Body of pancreas (tissue), 4 donors: ENCODE data around the gene LCAT. TPM values are rescaled to one million over a fixed set of nuclear protein-coding genes. Genes with fewer than 3 reads are reported as not detected.

Source experiments
- ATAC-seq: fragments of 150-250 bp; one replicate; pipeline ENCODE4 v1.9.1; 2016
- DNase-seq, 4 donors: peaks; one replicate each; pipeline ENCODE4 v3.0.0-alpha.2; 2019
- H3K27ac ChIP-seq, 4 donors: fragments of 200-600 bp; sonication (generic); 1 replicate in 3 of 4; 2 replicates in 1 of 4; pipeline versions ENCODE4 v1.5.1 to v1.6.1; 2016 to 2019; ENCODE audit warnings: mild to moderate bottlenecking in 1 of 4, mixed read lengths in 1 of 4, moderate library complexity in 1 of 4
- H3K27me3 ChIP-seq, 2 donors: fragments of 200-600 bp; sonication (generic); one replicate each; pipeline ENCODE4 v1.6.0; 2016; ENCODE audit warnings: mild to moderate bottlenecking in 1 of 2
- H3K36me3 ChIP-seq, 2 donors: fragments of 200-600 bp; sonication (generic); replicated peaks in 1 of 2; 2 replicates each; pipeline ENCODE4 v1.5.1; 2016; ENCODE audit warnings: low read depth in 2 of 2; ENCODE audit not compliant: insufficient read depth in 1 of 2
- H3K4me1 ChIP-seq: fragments of 200-600 bp; sonication (generic); one replicate; pipeline ENCODE4 v1.6.0; 2016
- H3K4me3 ChIP-seq, 2 donors: fragments of 200-600 bp; sonication (generic); 1 replicate in 1 of 2; 2 replicates in 1 of 2; pipeline ENCODE4 v1.5.1; 2016 to 2019
- H3K9me3 ChIP-seq, 3 donors: fragments of 200-600 bp; sonication (generic); 1 replicate in 2 of 3; 2 replicates in 1 of 3; pipeline ENCODE4 v1.5.1; 2016
- POLR2A ChIP-seq, 3 donors: fragments of 450-650 bp; IDR thresholded peaks; one replicate each; pipeline ENCODE4 v1.6.1; 2016; ENCODE audit warnings: antibody characterized with exemption in 3 of 3, mild to moderate bottlenecking in 2 of 3
- WGBS, 2 donors: methylation state at CpG; one replicate each; pipeline ENCODE4 v1.1.5; 2017; 5-methylcytosine and 5-hydroxymethylcytosine counted together
- intact Hi-C: fragments of 100-400 bp; cut with DNase I; formaldehyde crosslinking; loops from one replicate; pipeline ENCODE4 v1.15.1; 2023
- total RNA-seq, 2 donors: library from RNA; depleted of rRNA; stranded (reverse); fragments of >200 nt; gene quantifications; one replicate each; pipeline ENCODE4 v1.1.0, GENCODE V29; 2016
- TF ChIP-seq, protein P1 (sequence below), 7 experiments: fragments of 450-650 bp in 4 of 7; fragments of 200-600 bp in 3 of 7; sonication (generic) in 3 of 7; IDR thresholded peaks; one replicate each; pipeline ENCODE4 v1.5.1; 2016 to 2019; ENCODE audit warnings: antibody characterized with exemption in 7 of 7

The LCAT gene
- total RNA-seq, 2 donors from 2014 or later = 7.5 to 17.8 TPM

DNA sequence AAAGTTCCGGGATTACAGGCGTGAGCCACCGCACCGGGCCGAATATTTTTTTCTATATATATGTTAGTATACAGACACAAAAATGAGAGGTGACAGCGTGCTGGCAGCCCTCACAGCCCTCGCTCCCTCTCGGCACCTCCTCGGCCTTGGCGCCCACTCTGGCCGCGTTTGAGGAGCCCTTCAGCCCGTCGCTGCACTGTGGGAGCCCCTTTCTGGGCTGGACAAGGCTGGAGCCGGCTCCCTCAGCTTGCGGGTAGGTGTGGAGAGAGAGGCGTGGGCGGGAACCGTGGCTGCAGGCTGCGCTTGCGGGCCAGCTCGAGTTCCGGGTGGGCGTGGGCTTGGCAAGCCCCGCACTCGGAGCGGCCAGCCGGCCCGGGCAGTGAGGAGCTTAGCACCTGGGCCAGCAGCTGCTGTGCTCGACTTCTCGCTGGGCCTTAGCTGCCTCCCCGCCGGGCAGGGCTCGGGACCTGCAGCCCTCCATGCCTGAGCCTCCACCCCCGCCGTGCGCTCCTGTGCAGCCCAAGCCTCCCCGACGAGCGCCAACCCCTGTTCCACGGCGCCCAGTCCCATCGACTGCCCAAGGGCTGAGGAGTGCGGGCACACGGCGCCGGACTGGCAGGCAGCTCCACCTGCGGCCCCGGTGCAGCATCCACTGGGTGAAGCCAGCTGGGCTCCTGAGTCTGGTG is 38.2 kb upstream of the LCAT start:
- H3K27me3 ChIP-seq = no peaks in the 10 kb centered on the region
- peaks cover 3% of the 10 kb centered on the region for H3K4me1 ChIP-seq
- 92 to 97% methylated on average over 25 to 45 of the region's 49 CpGs for WGBS, 2 donors
- DNase-seq (no peak), ATAC-seq (no peak)
- H3K9me3 ChIP-seq = no peaks in the 10 kb centered on the region
- no peak overlapping the region for H3K27ac ChIP-seq
- H3K36me3 ChIP-seq = no peaks in the 10 kb centered on the region
- TF ChIP-seq POLR2A (IDR thresholded peaks at IDR 0.05) = no peak
- TF ChIP-seq, protein P1, sequence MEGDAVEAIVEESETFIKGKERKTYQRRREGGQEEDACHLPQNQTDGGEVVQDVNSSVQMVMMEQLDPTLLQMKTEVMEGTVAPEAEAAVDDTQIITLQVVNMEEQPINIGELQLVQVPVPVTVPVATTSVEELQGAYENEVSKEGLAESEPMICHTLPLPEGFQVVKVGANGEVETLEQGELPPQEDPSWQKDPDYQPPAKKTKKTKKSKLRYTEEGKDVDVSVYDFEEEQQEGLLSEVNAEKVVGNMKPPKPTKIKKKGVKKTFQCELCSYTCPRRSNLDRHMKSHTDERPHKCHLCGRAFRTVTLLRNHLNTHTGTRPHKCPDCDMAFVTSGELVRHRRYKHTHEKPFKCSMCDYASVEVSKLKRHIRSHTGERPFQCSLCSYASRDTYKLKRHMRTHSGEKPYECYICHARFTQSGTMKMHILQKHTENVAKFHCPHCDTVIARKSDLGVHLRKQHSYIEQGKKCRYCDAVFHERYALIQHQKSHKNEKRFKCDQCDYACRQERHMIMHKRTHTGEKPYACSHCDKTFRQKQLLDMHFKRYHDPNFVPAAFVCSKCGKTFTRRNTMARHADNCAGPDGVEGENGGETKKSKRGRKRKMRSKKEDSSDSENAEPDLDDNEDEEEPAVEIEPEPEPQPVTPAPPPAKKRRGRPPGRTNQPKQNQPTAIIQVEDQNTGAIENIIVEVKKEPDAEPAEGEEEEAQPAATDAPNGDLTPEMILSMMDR (IDR thresholded peaks at IDR 0.05) = no peak
- intact Hi-C loops = no loop called here
- H3K4me3 ChIP-seq = no peak overlapping the region

DNA sequence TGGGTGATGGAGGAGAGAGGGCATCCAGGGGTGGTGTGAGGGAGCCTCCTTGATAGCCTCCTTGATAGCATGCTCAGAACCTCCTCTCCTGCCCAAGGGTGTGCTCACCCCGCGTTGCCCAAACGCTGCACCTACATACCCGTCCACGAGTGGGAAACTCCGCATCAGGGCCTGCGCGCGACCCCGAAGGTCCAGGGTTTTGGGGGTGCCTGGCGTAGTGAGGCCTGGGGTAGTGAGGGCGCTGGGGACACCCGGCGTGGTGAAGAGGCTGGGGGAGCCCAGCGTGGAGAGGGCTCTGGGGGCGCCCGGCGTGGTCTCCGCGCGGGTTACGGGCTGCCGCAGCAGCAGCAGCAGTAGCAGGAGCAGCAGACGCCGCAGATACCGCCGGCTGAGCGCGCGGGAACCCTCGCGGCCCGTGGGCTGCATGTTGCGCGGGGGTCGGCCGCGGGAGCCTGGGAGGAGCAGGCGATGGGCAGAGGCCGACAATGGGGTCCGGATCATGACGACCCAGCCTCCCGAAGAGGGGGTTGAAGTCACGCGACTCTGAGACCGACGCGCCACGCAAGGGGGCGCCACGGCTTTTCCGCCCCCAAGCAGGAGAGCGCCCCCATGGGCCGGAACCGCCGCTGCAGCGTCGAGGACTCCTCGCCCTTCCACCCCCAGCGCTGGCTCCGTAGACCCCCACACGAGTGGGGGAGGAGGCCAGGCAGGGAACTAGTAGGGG is 36.2 kb upstream of the LCAT start, which contains the start of gene DPEP3:
TSS of gene DPEP3 (minus strand) at position 545 of the 724 bp plus-strand sequence. CDS start at position 426, 119 bp downstream.
- no peak within 1 kb of the TSS for H3K27ac ChIP-seq
- WGBS, 2 donors = 54 to 70% methylated on average over 14 to 42 of the region's 62 CpGs
- no peak for DNase-seq
- TF ChIP-seq POLR2A (IDR thresholded peaks at IDR 0.05) = no peak
- TF ChIP-seq, protein P1 (IDR thresholded peaks at IDR 0.05) = peak in 3 of 7 experiments; percentile 9 to 21 (median 19)
- no peaks in the 10 kb centered on the region for H3K27me3 ChIP-seq
- H3K4me1 ChIP-seq = peaks cover 3% of the 10 kb centered on the region
- H3K36me3 ChIP-seq = no peaks in the 10 kb centered on the region
- no peak within 1 kb of the TSS for H3K4me3 ChIP-seq
- ATAC-seq = no peak
- no peaks in the 10 kb centered on the region for H3K9me3 ChIP-seq
- intact Hi-C loops = no loop called here

DNA sequence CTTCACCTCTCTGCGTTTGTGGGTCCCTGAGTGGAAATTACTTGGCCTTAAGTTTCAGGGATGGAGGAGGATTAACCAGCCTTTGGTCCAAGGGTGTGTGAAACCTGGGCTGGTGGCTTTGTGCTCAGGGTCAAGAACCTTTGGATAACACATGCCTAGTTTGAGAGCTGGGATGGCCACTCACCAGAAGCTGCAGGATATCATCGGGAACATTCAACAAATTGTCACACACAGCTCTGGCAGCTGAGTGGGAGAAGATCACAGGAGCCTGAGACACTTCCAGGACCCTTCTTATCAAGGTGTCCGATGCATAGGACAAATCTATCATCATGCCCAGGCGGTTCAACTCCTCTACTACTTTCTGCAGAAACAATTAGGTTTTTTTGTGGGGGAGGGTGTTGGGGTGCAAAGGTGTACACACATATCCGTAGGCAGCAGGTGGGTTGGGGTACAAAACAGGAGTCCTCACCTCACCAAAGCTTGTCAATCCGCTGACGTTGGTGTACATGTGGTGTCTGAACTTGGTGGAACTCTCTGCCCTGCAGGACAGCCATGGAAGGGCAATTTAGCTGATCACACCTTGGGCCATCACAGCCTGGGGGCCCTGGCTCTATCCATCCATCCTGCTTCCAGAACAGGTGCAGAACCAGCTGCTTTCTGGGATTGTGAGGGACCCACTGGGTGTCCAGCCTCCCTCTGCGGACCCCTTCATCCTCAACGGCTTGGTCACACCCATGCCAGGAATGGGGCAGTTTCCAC is 33.7 kb upstream of the LCAT start:
- no peak for ATAC-seq
- DNase-seq = no peak
- Histone ChIP-seq H3K27me3 (no peaks in the 10 kb centered on the region), H3K36me3 (no peaks in the 10 kb centered on the region), H3K4me1 (no peaks in the 10 kb centered on the region), H3K4me3 (no peak overlapping the region), H3K27ac (no peak overlapping the region), H3K9me3 (no peaks in the 10 kb centered on the region)
- intact Hi-C loops = no loop called here
- TF ChIP-seq, protein P1 (IDR thresholded peaks at IDR 0.05) = no peak
- TF ChIP-seq POLR2A (IDR thresholded peaks at IDR 0.05) = no peak
- 67 to 79% methylated on average over 7 to 9 of the region's 9 CpGs for WGBS, 2 donors

DNA sequence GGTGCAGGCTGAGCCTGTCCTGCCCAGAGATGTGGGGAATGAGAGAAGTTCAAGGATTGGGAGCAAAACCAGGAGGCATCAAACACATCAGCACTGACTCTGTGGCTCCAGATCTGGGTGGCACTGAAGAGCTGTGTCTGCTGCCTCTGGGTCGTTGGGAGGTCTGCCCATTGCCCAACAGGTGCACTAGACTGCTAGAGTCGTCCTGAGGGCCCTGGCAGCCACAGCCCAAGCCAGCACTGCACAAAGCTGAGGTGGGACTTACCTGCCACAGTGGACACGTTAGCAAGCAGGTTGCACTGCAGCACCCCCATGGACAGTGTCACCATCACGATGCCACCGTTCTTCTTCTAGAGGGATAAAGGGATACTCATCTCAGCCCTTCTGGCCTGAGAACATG is 33.1 kb upstream of the LCAT start:
- Histone ChIP-seq H3K4me3 (no peak overlapping the region), H3K9me3 (no peaks in the 10 kb centered on the region), H3K36me3 (no peaks in the 10 kb centered on the region), H3K27ac (no peak overlapping the region), H3K27me3 (no peaks in the 10 kb centered on the region), H3K4me1 (no peaks in the 10 kb centered on the region)
- intact Hi-C loops = no loop called here
- WGBS, 2 donors = 51 to 55% methylated on average over 5 of the region's 5 CpGs
- ATAC-seq = no peak
- no peak for TF ChIP-seq POLR2A (IDR thresholded peaks at IDR 0.05)
- TF ChIP-seq, protein P1 (IDR thresholded peaks at IDR 0.05) = no peak
- no peak for DNase-seq
